ENCODE measurements around the gene BPIFB2.
"Not testable (repeated sequence)": the region's sequence is repeated elsewhere in the genome, so short reads cannot be mapped to it uniquely, and the experiment has no call there.

The BPIFB2 gene

DNA sequence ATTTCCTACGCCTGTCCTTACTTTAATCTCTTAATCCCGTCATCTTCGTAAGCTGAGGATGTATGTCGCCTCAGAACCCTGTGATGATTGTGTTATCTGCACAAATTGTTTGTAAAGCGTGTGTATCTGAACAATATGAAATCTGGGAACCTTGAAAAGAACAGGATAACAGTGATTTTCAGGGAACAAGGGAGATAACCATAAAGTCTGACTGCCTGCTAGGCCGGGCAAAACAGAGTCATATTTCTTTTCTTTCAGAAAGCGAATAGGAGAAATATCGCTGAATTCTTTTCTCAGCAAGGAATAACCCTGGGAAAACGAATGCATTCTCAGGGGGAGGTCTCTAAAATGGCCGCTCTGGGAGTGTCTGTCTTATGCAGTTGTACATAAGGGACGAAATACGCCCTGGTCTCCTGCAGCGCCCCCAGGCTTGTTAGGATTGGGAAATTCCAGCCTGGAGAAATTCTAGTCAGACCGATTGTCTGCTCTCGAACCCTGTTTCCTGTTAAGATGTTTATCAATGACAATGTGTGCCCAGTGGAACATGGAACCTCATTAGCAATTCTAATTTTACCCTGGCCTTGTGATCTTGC, 37.7 kb downstream of the BPIFB2 start:
- not testable (repeated sequence) for DNase-seq

DNA sequence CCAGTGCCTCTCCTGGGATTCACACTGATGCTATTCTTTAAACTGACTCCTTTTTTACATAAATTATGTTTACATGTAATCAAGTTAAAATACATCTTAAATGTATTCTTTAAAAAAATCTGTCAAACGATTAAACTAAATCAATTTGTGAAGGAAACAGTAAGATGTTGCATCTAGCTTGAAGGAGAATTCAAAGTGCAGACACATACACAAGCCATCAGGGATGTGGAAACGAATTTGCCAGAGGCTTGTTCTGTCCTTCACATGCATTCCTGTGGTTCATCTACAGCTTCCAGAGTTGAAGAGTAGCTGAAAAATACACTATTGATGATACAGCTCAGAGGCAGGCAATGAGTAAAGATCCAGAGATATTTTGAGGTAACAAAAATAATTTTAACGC, 38.9 kb downstream of the BPIFB2 start:
- no peak for DNase-seq

DNA sequence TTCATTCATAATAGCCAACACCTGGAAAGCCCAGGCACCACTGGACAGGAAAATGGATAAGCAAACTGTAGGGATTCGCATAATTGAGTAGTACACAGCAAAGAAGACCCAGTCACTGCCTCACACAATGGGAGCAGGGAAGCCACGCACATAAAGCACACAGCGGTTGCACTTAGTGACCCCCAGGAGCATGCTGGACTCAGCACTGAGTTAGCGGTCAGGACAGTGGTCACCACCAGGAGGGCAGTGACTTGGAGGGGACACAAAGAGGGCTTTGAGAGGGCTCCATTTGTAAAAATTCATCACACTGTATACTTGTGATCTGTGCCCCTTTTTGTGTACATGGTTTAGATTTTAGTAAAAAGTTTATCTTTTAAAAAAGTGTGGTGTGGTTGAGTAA, 43.8 kb downstream of the BPIFB2 start:
- no peak for DNase-seq

DNA sequence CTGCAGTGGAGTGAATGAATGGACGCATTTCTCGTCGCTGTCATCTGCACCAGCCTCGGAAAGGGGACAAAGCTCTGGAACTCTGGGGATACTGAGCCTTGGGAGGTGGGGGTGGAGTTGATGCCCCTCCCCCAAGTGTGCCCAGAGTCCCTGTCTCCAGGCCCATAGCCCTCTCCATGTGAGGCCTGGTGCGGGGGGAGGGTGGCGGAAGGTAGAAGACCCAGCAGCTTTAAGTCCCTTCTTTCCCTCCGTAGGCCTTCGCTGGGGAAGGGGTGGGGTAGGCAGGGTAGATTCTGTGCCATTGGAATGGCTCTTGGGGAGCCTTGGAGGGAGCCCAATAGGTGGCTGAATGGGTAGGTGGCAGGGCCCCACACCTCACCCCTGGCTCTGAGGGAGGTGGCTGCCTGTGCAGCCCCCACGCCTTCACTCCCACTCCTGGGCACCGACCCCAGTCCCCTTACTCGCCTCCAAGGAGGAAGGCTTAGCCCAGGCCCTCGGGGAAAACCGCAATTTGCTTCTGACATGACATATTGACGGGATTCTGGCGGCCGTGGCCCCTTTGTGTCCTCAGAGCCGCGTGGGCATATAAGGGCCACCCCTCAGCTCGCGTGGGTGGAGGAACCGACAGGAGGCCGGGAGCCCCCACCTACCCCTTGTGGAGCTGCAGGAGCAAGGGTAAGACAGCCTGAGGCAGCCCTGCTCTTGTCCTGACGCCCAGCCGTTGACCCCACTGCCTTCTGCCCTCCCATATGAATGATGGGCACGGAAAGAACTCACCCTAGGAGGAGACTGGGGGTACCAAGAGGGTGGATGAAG, 46.0 kb downstream of the BPIFB2 start, which contains the start of gene BPIFB3:
Gene BPIFB3, plus strand, starts transcription at position 613 of the 816 bp plus-strand sequence. CDS start 1,533 bp downstream, outside the sequence.
- DNase-seq: no peak

DNA sequence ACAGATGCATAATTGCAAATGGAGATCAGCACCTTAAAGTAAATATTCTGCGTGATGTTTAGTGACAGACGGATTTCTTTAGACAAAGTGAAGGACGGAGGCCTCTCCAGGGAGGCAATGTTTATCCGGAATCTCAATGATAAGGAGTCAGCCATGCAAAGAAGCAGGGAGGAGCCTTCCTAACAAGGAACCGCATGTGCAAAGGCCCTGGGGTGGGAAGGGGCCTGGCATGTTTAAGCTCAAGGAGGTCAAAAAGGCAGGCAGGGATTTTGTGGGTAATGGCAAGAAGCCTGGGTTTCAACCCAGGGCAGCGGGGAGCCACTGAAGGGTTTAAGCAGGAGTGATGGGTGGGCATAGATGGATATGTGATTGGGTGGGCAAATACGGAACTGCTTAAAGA, 46.9 kb downstream of the BPIFB2 start:
- DNase-seq: no peak

DNA sequence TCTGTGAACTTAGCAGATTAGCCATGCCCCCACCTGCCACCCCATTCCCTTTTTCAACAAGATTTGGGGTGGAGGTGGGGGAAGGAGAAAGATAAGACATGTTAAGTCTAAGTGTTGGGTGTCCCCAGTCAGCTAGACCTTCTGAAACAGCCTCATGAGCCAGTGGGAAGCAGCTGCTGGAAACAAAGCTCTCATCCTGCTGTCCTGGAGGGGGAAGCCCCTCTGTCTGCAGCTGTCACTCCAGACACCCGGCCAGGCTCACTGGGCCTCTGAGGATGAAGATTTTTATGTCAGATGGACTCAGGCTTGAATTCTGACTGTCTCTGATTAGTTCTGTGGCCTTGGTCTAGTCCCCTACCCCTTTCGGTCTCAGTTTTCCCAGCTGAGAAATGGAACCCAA, 47.3 kb downstream of the BPIFB2 start:
- no peak for DNase-seq

DNA sequence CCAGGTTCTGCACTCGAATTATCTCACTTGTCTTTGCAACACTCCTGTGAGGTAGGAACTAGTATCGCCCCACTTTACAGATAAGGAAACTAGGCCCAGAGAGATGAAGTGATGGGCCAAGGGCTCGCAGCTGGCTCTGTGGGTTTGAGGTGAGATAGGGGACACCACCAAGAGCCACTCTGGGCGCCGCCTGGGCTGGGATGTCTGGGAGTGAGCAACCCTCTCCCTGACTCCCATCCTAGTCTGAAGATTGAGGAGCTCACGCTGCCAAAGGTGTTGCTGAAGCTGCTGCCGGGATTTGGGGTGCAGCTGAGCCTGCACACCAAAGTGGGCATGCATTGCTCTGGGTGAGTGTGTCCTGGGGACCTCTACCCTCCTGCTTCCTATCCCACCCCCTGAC, 51.6 kb downstream of the BPIFB2 start:
- DNase-seq: no peak

DNA sequence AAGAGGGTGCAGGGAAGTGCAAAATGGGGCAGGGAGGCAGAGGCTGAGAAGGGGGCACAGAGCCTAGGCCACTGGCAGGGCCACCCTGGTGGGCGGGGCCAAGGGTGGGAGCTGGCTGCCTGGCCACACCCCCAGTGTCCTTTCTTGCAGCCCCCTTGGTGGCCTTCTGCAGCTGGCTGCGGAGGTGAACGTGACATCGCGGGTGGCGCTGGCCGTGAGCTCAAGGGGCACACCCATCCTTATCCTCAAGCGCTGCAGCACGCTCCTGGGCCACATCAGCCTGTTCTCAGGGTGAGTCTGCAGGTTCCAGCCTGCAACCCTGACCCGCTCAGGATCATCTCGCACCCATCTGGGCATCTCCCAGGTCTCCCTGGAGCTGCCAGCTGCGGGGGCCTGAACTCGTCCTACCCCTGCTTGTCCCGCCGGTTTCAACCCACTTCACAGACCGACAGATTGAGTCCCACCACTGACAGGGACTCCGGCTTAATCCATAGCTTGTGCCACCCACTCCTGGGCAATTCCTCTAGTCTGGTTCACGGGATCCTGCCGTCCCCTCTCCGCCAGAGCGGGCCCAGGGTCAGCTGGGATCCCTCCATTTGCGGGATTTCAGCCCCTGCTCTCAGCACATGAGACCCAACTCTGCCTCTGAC, 52.4 kb downstream of the BPIFB2 start:
- no peak for DNase-seq

DNA sequence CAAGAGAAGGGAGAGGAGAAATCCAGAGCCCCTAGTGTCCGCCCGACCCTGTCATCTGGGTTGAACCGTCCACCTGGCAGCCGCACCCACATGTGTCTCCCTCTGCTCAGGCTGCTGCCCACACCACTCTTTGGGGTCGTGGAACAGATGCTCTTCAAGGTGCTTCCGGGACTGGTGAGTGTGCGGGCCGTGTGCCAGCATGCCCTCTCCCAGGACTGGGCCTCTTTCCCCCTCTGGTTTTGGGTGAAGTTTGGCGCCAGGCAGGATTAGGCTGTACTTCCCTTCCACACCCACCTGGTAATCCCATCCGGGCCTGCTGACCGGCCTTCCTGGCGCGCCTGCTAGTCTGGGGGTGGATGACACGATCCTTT, 54.1 kb downstream of the BPIFB2 start:
- DNase-seq: no peak

DNA sequence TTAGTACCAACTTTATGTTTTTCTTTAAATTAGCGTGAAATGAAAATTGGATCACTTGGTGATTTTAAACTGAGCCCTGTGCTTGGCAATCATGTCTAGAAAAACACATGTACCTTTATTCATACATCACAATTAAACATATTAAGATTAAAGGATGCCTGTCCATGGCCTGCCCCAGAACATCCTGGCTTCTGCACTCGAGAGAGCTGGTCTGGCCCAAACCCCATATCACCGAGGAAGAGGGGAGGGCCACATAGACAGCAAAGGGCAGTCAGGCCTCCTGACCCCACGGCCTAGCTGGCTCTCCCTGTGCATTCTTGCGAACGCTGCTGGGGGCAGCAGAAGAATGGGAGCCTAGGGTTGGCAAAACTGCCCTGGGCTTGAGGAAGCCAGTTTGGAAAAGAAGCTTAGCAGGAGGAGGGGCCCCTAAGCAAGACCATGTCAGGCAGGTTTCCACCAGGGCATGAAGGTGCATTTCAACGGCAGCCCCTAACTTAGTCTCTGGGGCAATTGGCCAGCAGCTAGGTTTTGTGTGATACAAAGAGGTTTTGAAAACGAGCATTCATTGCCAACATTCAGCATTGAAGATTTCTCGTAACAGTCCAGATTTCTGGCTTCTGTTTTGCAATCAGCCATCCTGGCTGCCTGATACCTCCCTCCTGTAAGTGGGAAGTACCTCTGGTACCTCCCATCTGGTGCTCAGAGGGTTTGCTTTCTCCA, 54.8 kb downstream of the BPIFB2 start:
- no peak for DNase-seq

DNA sequence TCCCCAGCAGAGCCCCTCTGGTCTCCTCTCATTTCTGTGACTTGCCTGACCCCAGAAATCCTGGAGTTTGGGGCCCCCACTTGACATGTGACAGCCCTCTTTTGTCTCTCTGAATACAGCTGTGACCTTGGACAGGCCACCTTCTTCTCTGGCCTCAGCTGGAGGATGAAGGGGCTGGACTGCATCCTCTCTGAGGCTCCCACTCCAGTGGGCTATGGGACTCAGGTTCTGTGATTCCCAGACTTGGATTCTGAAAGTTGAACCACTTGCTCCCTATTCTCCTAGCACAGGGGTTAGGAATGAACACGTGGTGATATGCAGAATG, 55.3 kb downstream of the BPIFB2 start:
- no peak for DNase-seq

DNA sequence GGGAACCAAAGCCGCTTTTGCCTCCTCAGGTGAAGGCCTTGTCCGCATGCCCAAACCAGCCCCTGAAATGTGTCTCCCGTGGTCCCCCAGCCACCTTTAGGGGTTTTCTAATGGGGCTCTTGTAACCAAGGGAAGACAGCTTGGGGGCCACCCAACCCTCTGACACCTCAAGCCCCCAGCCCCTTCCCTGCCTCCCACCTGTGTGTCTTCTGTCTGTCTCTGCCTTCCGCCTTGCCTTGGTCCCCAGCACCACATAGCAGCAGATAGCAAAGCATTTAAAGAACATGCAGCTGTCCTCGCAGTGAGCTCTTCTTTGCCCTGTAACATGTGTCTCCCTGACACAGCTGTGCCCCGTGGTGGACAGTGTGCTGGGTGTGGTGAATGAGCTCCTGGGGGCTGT, 55.8 kb downstream of the BPIFB2 start:
- no peak for DNase-seq

DNA sequence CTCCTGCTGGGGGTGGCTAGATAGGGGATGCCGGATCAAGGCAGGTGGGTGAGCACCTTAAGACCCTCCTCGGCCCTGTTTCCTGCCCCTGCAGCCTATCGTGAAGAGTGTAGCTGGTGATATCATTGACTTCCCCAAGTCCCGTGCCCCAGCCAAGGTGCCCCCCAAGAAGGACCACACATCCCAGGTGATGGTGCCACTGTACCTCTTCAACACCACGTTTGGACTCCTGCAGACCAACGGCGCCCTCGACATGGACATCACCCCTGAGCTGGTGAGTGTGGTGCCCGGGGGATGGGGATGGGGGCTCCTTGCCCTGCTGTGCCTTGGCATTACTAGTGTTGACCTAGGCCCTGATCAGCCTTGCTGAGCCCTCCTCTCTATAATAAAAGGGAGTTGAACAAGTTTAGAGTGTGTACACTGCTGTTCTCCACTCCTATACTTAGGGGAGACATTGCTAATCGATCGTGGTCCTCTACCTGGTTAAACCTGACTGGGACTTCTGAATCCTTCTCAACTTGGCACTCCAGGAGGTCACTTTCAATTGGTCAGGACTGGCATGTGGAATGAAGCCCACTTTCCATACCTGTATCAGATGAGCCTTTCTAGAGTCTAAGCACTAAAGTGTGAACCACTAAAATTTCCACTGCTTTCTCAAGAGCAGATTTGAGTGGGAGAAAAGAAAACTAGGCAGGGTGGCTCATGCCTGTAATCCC, 57.2 kb downstream of the BPIFB2 start:
- DNase-seq: no peak

DNA sequence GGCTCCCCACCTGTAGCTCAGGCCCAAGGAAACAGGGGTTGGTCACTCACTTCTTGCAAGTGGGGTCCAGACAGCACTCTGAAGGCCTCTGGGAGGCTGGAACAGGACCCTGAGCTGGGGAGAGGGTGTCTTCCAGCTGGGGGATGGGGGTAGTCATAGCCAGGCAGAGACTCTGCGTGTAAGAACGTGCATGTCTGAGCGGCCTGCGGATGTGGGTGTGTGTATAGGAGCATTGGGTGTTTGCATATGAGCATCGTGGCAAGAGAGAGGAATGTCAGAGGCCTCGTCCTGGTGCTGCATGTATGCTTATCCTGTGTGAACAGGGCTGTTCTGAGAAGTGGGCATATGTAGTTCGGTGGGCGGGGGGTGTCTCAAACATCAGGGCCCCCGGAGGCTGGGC, 58.3 kb downstream of the BPIFB2 start:
- no peak for DNase-seq

DNA sequence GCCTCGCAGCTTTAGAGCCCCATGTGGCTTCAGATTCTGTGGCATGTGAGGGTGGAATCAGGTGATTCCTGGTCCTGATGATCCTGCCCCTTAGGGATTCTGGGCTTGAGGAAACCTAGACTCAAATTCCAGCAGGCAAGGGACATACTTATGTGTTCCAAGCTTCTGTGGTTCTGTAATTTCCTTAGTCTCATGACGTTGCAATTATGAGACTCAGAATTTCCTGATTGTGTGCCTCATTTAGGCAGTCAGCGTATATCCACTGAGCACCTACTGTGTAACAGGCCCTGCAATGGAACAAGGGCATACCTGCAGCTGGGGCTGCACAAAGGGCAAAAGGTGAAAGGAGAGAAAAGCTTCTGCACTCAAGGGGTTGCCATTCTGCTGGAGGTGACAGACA, 60.3 kb downstream of the BPIFB2 start:
- DNase-seq: no peak

DNA sequence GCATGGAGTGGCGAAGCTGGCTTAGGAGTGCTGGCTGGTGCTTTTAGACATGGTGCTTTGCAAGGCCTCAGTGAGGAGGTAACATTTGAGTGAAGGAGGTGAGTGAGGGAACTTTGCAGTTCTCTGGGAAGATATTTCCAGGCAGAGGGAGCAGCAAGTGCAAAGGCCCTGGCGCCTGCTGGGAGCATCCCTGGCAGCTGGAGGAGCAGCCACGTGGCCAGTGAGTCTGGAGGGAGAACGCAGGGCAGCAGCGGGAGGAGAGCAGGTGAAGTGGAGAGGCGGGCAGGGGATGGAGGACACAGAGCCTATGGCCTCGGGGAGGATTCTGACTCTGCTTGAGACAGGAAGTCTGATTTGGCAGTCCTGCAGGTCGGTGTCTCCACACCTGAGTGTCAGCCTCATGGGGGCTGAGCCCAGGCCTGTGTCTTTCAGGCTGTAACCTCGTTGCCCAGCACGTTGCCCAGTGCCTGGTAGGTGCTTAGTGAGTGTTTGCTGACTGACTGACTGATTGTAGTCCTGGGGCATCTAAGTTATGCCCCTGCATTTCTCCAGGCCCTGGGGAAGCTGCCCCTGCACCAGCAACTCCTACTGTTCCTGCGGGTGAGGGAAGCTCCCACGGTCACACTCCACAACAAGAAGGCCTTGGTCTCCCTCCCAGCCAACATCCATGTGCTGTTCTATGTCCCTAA, 60.9 kb downstream of the BPIFB2 start:
- no peak for DNase-seq

DNA sequence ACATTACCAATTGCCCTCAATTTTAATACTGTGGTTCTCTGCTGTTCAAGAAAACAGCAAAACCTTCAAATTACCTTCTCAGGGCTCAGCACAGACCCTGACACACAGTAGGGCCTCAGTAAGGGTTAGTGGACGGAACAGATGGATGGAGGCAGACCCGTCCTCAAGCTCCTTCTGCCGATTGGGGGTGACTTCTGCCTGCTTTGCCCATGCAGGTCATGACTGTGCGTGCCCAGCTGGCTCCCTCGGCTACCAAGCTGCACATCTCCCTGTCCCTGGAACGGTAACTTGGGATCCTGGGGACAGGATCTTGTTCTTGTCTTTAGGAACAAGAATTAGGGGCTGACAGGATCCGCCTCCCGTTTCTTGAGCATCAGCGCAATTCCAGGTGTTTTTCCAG, 62.2 kb downstream of the BPIFB2 start:
- no peak for DNase-seq

DNA sequence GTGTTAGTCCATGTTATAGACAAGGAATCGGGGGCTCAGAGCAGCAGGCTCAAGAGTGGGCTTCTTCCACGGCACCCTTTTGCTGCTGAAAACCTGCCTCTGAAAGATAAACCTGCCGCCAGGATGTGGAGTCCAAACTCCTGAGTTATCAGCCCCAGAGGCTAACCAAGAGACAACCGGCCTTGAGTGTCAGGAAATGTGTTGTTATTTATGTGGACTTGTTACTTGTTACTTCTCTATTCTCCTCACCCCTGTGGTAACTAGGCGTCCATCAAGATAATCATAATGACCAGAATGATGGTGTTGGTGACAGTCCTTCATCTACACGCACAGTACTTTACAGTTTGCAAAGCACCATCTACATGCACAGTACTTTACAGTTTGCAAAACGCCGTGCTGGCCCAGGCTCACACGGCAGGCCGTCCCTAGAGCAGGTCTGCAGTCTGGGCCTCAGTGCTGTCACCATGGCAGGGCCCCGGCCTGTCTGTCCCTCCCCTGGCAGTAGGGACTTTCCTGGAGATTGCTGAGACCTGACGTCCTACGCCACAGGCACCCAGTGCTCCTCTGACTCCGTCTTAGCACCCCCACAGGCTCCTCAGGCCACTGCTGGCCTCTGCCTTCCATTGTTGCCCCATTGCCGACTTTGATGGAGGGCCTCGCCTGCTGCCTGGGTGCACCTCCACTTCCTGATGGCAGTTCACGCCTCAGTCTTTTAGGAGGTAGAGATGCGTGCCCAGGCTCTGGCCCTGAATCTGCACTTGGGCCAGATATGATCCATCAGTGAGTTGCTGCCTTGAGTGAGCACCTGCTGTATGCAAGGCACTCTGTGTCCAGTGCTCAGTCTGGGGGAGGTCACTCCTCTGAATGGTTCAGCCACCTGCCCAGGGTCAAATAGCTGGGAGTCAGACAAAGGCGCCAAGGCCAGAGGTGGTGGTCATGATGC, 62.9 kb downstream of the BPIFB2 start:
- DNase-seq: no peak

DNA sequence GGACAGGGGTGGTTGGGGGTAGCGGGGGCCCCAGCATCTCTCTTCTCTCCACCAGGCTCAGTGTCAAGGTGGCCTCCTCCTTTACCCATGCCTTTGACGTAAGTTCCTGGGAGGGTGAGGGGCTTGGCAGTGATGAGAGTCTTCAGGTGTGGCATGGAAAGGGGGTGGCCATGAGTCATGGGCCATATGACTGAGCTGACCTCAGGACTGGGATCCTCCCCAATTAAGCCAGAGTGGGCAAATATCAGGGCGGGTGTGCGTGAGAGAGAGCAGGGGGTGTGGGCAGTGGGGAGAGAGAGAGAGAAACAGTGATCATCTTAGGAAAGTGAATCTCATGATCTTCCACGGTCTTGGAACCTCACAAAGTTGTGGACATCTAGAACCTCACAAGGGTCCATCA, 63.7 kb downstream of the BPIFB2 start:
- DNase-seq: no peak

DNA sequence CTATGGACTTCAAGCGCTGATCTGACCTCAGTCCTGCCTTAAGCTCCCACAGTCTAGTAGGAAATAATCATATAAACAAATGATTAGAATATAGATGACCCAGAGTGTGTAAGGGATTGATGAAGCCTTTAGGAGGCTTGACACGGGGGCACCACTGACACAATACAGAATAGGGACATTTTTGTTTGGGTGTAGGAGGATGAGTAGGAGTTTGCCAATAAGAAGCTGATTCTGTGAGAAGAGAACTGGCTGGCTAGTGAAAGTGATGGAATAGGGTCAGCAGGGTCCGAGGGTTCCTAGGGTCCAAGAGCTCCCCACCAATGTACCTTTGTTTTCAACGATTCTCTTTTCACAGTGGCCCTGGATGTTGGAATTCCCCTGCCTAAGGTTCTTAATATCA, 64.9 kb downstream of the BPIFB2 start:
- no peak for DNase-seq

DNA sequence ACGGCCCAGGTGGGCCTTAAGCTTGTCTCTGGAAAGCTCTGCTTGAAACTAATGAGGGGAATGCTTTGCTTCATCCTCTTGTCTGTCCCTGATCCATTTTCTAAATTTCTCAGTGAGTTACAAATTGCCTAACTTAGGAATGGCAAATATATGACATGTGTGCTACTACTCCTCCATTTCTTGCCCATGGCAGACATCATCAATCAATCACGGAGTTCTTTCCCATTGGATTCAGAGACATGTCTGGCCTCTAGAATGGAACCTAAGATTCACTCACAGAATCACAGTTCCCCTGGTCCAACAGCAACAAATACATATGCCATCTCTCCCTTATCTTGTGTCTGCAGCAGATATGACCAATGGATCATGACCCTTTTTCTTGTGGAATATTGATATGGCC, 65.3 kb downstream of the BPIFB2 start:
- DNase-seq: no peak
